Activated CD4-positive, alpha-beta memory T cell treated with anti-CD3 and anti-CD28 coated beads, Interleukin-2, amount 10 ng/mL, durations not matched to agents 7 days and 5 days (primary cell): ENCODE data around the gene ICA1. TPM values are rescaled to one million over a fixed set of nuclear protein-coding genes. Genes with fewer than 3 reads are reported as not detected.

Experiments
- CTCF ChIA-PET: fragments of 350-600 bp; sonication (Branson Sonifier 250); formaldehyde crosslinking; loops from one replicate; lab custom pipeline; 2021; ENCODE audit warnings: antibody characterized with exemption, inconsistent platforms; lab: Charles Lee
- POLR2A ChIA-PET: fragments of 350-600 bp; sonication (Branson Sonifier 250); formaldehyde crosslinking; loops from one replicate; lab custom pipeline; 2021; ENCODE audit warnings: antibody characterized with exemption; lab: Charles Lee
- DNase-seq: peaks from one replicate; pipeline ENCODE4 v3.0.0-alpha.2; 2020
- H3K27ac Mint-ChIP-seq: one replicate; pipeline ENCODE4 v1.8.0; 2021; ENCODE audit warnings: mild to moderate bottlenecking, mixed read lengths
- H3K27me3 Mint-ChIP-seq: one replicate; pipeline ENCODE4 v1.8.0; 2021; ENCODE audit warnings: mixed read lengths
- H3K36me3 Mint-ChIP-seq: one replicate; pipeline ENCODE4 v1.8.0; 2021; ENCODE audit warnings: low read depth, mixed read lengths
- H3K4me1 Mint-ChIP-seq: one replicate; pipeline ENCODE4 v1.8.0; 2021; ENCODE audit warnings: mixed read lengths
- H3K4me3 Mint-ChIP-seq: one replicate; pipeline ENCODE4 v1.8.0; 2021; ENCODE audit warnings: mild to moderate bottlenecking, mixed read lengths
- H3K9me3 Mint-ChIP-seq: one replicate; pipeline ENCODE4 v1.8.0; 2021; ENCODE audit warnings: mixed read lengths
- total RNA-seq, 2 experiments: library from RNA; stranded (reverse); gene quantifications; one replicate each; pipeline ENCODE4 v1.2.3, GENCODE V29; 2021

The ICA1 gene
- total RNA-seq, 2 experiments from 2014 or later, result 2.2 TPM

- Mint-ChIP-seq H3K27ac (no peak overlapping the region), H3K36me3 (peaks cover 3% of the 10 kb centered on the region)
- CTCF ChIA-PET, result interaction anchor here (1.4 kb wide), 1 partner anchor 14 kb away, joined by 3 read pairs; no protein-coding TSS in a partner anchor
Measured at GRCh38 chr7:8201846-8202441, 60.0 kb downstream of the ICA1 start.

GRCh38 chr7:8200717-8201116 is 61.2 kb downstream of the ICA1 start:
- H3K36me3 Mint-ChIP-seq, result peaks cover 3% of the 10 kb centered on the region
- ChIA-PET POLR2A (no interaction called here), CTCF (no interaction called here)
- DNase-seq, result no peak
- no peak overlapping the region for H3K4me3 Mint-ChIP-seq
- peaks cover 47% of the 10 kb centered on the region for H3K4me1 Mint-ChIP-seq
- no peaks in the 10 kb centered on the region for H3K9me3 Mint-ChIP-seq
- no peak overlapping the region for H3K27ac Mint-ChIP-seq
- H3K27me3 Mint-ChIP-seq, result peaks cover 11% of the 10 kb centered on the region

More at GRCh38 chr7:8201846-8202441, 60.0 kb downstream of the ICA1 start:
- Mint-ChIP-seq H3K4me3 (no peak overlapping the region), H3K4me1 (peaks cover 39% of the 10 kb centered on the region), H3K27me3 (peaks cover 11% of the 10 kb centered on the region), H3K9me3 (no peaks in the 10 kb centered on the region)
- no peak for DNase-seq
- POLR2A ChIA-PET, result interaction anchor here (0.8 to 1.7 kb wide), 2 partner anchors 13 to 53 kb away, joined by 3 read pairs; no protein-coding TSS in a partner anchor

- H3K27ac Mint-ChIP-seq, result no peak overlapping the region
- H3K36me3 Mint-ChIP-seq, result peaks cover 3% of the 10 kb centered on the region
- H3K4me1 Mint-ChIP-seq, result peaks cover 47% of the 10 kb centered on the region
- ChIA-PET POLR2A (no interaction called here), CTCF (no interaction called here)
- no peaks in the 10 kb centered on the region for H3K9me3 Mint-ChIP-seq
- no peak for DNase-seq
- H3K27me3 Mint-ChIP-seq, result peaks cover 11% of the 10 kb centered on the region
- H3K4me3 Mint-ChIP-seq, result no peak overlapping the region
Measured at GRCh38 chr7:8200316-8200715, 61.7 kb downstream of the ICA1 start.

GRCh38 chr7:8197994-8198698 is 63.8 kb downstream of the ICA1 start:
- DNase-seq, result peak; percentile 67
- Mint-ChIP-seq H3K27me3 (peaks cover 13% of the 10 kb centered on the region), H3K9me3 (no peaks in the 10 kb centered on the region), H3K27ac (peak overlapping the region; percentile 68), H3K36me3 (peaks cover 3% of the 10 kb centered on the region), H3K4me1 (peaks cover 56% of the 10 kb centered on the region), H3K4me3 (peak overlapping the region; percentile 2)
- ChIA-PET CTCF (interaction anchor here (1.2 to 1.3 kb wide), 2 partner anchors 72 to 228 kb away, joined by 4 to 6 read pairs; no protein-coding TSS in a partner anchor), POLR2A (interaction anchor here (1.0 to 2.1 kb wide), 5 partner anchors 12 to 1041 kb away, joined by 3 to 20 read pairs (median 5); partner anchors contain the start of gene UMAD1)

GRCh38 chr7:8192897-8193296 is 69.1 kb downstream of the ICA1 start:
- H3K4me3 Mint-ChIP-seq, result no peak overlapping the region
- POLR2A ChIA-PET, result interaction anchor here (0.5 to 1.0 kb wide), 2 partner anchors 69 to 222 kb away, joined by 3 read pairs; no protein-coding TSS in a partner anchor
- H3K36me3 Mint-ChIP-seq, result no peaks in the 10 kb centered on the region

GRCh38 chr7:8190119-8190895 is 71.7 kb downstream of the ICA1 start:
- Mint-ChIP-seq H3K9me3 (no peaks in the 10 kb centered on the region), H3K4me1 (peaks cover 30% of the 10 kb centered on the region), H3K27ac (no peak overlapping the region), H3K36me3 (no peaks in the 10 kb centered on the region), H3K27me3 (peaks cover 3% of the 10 kb centered on the region), H3K4me3 (no peak overlapping the region)
- POLR2A ChIA-PET, result interaction anchor here (0.6 to 1.4 kb wide), 3 partner anchors 56 to 220 kb away, joined by 3 read pairs; no protein-coding TSS in a partner anchor
- CTCF ChIA-PET, result interaction anchor here (0.7 to 2.4 kb wide), 16 partner anchors 13 to 509 kb away, joined by 3 to 17 read pairs (median 4); partner anchors contain the start of gene GLCCI1
- DNase-seq, result peak; percentile 69

More at GRCh38 chr7:8192897-8193296, 69.1 kb downstream of the ICA1 start:
- no peak for DNase-seq
- Mint-ChIP-seq H3K27me3 (peaks cover 6% of the 10 kb centered on the region), H3K9me3 (no peaks in the 10 kb centered on the region), H3K27ac (no peak overlapping the region), H3K4me1 (peaks cover 36% of the 10 kb centered on the region)
- CTCF ChIA-PET, result no interaction called here

- CTCF ChIA-PET, result interaction anchor here (0.6 to 2.4 kb wide), 17 partner anchors 12 to 508 kb away, joined by 3 to 17 read pairs (median 4); partner anchors contain the start of gene GLCCI1
- H3K27ac Mint-ChIP-seq, result no peak overlapping the region
- no peak for DNase-seq
- H3K36me3 Mint-ChIP-seq, result no peaks in the 10 kb centered on the region
- no peak overlapping the region for H3K4me3 Mint-ChIP-seq
- peaks cover 3% of the 10 kb centered on the region for H3K27me3 Mint-ChIP-seq
- H3K9me3 Mint-ChIP-seq, result no peaks in the 10 kb centered on the region
- peaks cover 30% of the 10 kb centered on the region for H3K4me1 Mint-ChIP-seq
- POLR2A ChIA-PET, result interaction anchor here (0.6 to 1.4 kb wide), 2 partner anchors 218 to 219 kb away, joined by 3 read pairs; no protein-coding TSS in a partner anchor
Measured at GRCh38 chr7:8189625-8190024, 72.3 kb downstream of the ICA1 start.

- Mint-ChIP-seq H3K4me3 (no peak overlapping the region), H3K9me3 (no peaks in the 10 kb centered on the region), H3K36me3 (no peaks in the 10 kb centered on the region), H3K27me3 (no peaks in the 10 kb centered on the region), H3K4me1 (peaks cover 17% of the 10 kb centered on the region), H3K27ac (no peak overlapping the region)
- ChIA-PET CTCF (interaction anchor here (0.8 kb wide), 1 partner anchor 591 kb away, joined by 3 read pairs; no protein-coding TSS in a partner anchor), POLR2A (interaction anchor here (0.7 to 2.4 kb wide), 3 partner anchors 9 to 52 kb away, joined by 3 to 11 read pairs (median 4); no protein-coding TSS in a partner anchor)
- DNase-seq, result no peak
Measured at GRCh38 chr7:8185926-8186683, 75.9 kb downstream of the ICA1 start.

- CTCF ChIA-PET, result no interaction called here
- no peaks in the 10 kb centered on the region for H3K36me3 Mint-ChIP-seq
- peaks cover 9% of the 10 kb centered on the region for H3K4me1 Mint-ChIP-seq
- DNase-seq, result no peak
- H3K9me3 Mint-ChIP-seq, result peaks cover 2% of the 10 kb centered on the region
- POLR2A ChIA-PET, result interaction anchor here (2.1 kb wide), 1 partner anchor 59 kb away, joined by 6 read pairs; no protein-coding TSS in a partner anchor
- no peaks in the 10 kb centered on the region for H3K27me3 Mint-ChIP-seq
- H3K27ac Mint-ChIP-seq, result no peak overlapping the region
- no peak overlapping the region for H3K4me3 Mint-ChIP-seq
Measured at GRCh38 chr7:8184221-8184620, 77.7 kb downstream of the ICA1 start.

- Mint-ChIP-seq H3K4me1 (peaks cover 43% of the 10 kb centered on the region), H3K27me3 (no peaks in the 10 kb centered on the region), H3K4me3 (no peak overlapping the region), H3K9me3 (peaks cover 2% of the 10 kb centered on the region), H3K27ac (no peak overlapping the region), H3K36me3 (peaks cover 12% of the 10 kb centered on the region)
- CTCF ChIA-PET, result no interaction called here
- POLR2A ChIA-PET, result no interaction called here
- DNase-seq, result no peak
Measured at GRCh38 chr7:8179486-8179885, 82.5 kb downstream of the ICA1 start.

GRCh38 chr7:8178353-8178752 is 83.6 kb downstream of the ICA1 start:
- H3K27me3 Mint-ChIP-seq, result no peaks in the 10 kb centered on the region
- no peak overlapping the region for H3K4me3 Mint-ChIP-seq
- H3K27ac Mint-ChIP-seq, result peak overlapping the region; percentile 99
- peaks cover 17% of the 10 kb centered on the region for H3K36me3 Mint-ChIP-seq
- ChIA-PET CTCF (interaction anchor here (0.6 kb wide), 1 partner anchor 28 kb away, joined by 3 read pairs; no protein-coding TSS in a partner anchor), POLR2A (interaction anchor here (1.3 kb wide), 1 partner anchor 538 kb away, joined by 3 read pairs; the partner anchor contains the start of gene UMAD1)
- no peak for DNase-seq
- H3K9me3 Mint-ChIP-seq, result peaks cover 2% of the 10 kb centered on the region
- peaks cover 51% of the 10 kb centered on the region for H3K4me1 Mint-ChIP-seq
